Duodenal mucosa (tissue), 2 donors: Measurements from ENCODE around the gene TRMT11.
"Not testable (repeated sequence)": the region's sequence is repeated elsewhere in the genome, so short reads cannot be mapped to it uniquely, and the experiment has no call there.

ENCODE experiments used
- H3K27ac ChIP-seq: one replicate; pipeline ENCODE4 v1.7.0; 2013; ENCODE audit warnings: low read depth, low read length
- H3K27me3 ChIP-seq, 2 donors: one replicate each; pipeline ENCODE4 v1.7.0; 2013; ENCODE audit warnings: low read length in 2 of 2, control low read depth in 1 of 2; ENCODE audit not compliant: insufficient read depth in 2 of 2, control insufficient read depth in 1 of 2
- H3K36me3 ChIP-seq, 2 donors: one replicate each; pipeline ENCODE4 v1.7.0; 2013; ENCODE audit warnings: low read length in 2 of 2, control low read depth in 1 of 2; ENCODE audit not compliant: insufficient read depth in 2 of 2, control insufficient read depth in 1 of 2
- H3K4me1 ChIP-seq, 2 donors: one replicate each; pipeline ENCODE4 v1.7.0; 2013; ENCODE audit warnings: low read length in 2 of 2, control low read depth in 1 of 2; ENCODE audit not compliant: insufficient read depth in 2 of 2, control insufficient read depth in 1 of 2
- H3K4me3 ChIP-seq, 2 donors: one replicate each; pipeline ENCODE4 v1.7.0; 2013; ENCODE audit warnings: low read length in 2 of 2, low read depth in 1 of 2
- H3K9ac ChIP-seq, 2 donors: one replicate each; pipeline ENCODE4 v1.7.0; 2013; ENCODE audit warnings: low read length in 2 of 2, low read depth in 1 of 2
- H3K9me3 ChIP-seq, 2 donors: one replicate each; pipeline ENCODE4 v1.7.0; 2013; ENCODE audit warnings: low read length in 2 of 2, control low read depth in 1 of 2; ENCODE audit not compliant: control insufficient read depth in 1 of 2

TRMT11 gene

DNA sequence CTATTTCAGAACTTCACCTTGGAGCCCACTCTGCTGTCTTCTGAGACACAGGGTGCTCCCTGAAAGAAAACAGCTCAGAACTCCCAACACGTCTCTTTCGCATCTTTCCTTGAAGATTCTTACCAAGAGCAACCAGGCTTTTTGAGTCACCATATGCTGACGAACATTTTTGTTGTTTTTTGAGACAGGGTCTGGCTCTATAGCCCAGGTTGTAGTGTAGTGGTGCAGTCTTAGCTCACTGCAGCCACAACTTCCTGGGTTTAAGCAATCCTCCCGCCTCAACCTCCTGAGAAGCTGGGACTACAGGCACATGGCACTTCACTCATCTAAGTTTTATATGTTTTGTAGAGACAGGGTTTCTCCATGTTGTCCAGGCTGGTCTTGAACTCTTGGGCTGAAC, 68.5 kb downstream of the TRMT11 start:
- no peak overlapping the region for H3K9ac ChIP-seq
- H3K27ac ChIP-seq, result no peak overlapping the region
- no peaks in the 10 kb centered on the region for H3K4me1 ChIP-seq

DNA sequence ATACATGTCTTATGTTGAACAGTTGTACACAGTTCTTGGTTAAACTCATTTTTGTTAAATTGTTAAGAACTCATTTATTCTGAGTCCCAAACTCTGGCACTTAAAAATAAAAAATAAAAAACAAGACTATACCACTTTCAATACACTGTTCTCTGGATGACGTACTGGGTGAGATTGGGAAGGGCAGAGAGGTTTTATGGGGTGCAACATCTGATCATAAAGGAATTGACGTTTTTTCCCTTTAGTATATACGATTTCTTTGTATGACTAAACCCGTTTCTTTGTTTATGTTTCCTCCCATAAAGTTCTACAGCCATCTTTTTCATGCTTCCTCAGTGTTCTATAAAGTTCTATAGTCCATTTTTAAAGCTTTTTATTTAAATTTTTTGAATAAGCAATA, 69.1 kb downstream of the TRMT11 start:
- Histone ChIP-seq H3K36me3 (peaks cover 0 to 15% of the 10 kb centered on the region in 2 donors), H3K27me3 (no peaks in the 10 kb centered on the region), H3K4me1 (no peaks in the 10 kb centered on the region), H3K9ac (no peak overlapping the region), H3K4me3 (no peak overlapping the region), H3K9me3 (no peaks in the 10 kb centered on the region), H3K27ac (no peak overlapping the region)

More for the DNA sequence above, 68.5 kb downstream of the TRMT11 start:
- Histone ChIP-seq H3K27me3 (no peaks in the 10 kb centered on the region), H3K36me3 (peaks cover 0 to 13% of the 10 kb centered on the region in 2 donors), H3K4me3 (no peak overlapping the region), H3K9me3 (no peaks in the 10 kb centered on the region)

DNA sequence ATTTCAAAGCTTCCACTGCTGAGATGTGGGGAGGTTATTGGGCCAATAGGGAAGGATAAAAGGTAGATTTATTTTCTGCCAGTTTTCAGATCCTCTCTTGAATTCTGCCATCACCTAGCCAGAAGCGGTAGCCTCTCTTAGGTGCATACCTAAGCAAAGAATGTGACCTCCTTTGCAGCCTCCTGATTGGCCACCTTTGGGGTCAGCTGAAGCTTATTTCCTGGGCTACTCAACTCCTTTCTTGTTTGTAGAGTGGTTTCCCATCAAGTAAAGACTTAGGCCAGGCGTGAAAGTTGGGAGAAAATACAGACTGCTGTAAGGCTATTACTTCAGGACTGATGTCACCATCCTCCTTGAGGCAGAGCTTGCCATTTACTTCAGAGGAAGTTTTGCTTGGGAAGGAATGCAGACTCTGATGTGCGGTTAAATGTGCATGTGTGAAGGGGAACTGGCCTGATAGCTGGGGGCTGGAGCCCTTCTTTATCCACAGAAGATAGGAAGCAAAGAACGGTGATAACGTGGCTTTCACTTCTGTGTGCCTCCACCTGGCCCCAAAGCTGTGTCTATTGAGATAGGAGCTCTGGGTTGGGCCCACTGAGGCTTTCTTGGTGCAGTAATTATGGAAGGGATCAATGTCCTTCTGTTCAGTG, 70.1 kb downstream of the TRMT11 start:
- H3K9ac ChIP-seq, result no peak overlapping the region
- H3K27me3 ChIP-seq, result no peaks in the 10 kb centered on the region
- H3K36me3 ChIP-seq, result peaks cover 0 to 15% of the 10 kb centered on the region in 2 donors
- no peaks in the 10 kb centered on the region for H3K4me1 ChIP-seq
- no peak overlapping the region for H3K4me3 ChIP-seq
- H3K27ac ChIP-seq, result no peak overlapping the region
- no peaks in the 10 kb centered on the region for H3K9me3 ChIP-seq

DNA sequence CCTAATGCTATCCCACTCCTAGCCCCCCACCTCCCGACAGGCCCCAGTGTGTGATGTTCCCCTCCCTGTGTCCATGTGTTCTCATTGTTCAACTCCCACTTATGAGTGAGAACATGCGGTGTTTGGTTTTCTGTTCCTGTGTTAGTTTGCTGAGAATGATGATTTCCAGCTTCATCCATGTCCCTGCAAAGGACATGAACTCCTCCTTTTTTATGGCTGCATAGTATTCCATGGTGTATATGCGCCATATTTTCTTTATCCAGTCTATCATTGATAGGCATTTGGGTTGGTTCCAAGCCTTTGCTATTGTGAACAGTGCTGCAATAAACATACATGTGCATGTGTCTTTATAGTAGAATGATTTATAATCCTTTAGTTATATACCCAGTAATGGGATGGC, 71.7 kb downstream of the TRMT11 start:
- not testable (repeated sequence) for H3K4me1 ChIP-seq, H3K9me3 ChIP-seq, H3K4me3 ChIP-seq, H3K9ac ChIP-seq, H3K27ac ChIP-seq, H3K27me3 ChIP-seq
- H3K36me3 ChIP-seq, result peaks cover 0 to 10% of the 10 kb centered on the region in 2 donors

DNA sequence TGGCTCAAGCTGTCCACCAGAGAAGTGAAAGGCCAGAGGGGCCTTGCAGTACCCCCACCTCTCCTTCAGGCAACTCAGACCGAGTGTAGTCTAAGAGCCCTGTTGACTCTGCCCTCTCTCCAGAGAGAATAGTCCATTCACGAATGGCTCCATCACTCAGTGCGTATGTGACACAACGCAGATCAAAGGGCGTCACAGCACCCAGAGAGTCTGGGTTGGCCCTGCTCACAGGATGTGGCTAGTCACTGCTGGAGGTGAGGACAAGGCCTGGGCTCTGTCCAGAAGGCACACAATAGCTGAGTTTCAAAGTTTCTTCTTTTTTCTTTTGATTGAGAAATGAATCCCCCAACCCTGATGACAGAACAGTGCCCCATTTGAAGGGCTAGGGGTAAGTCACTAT, 74.1 kb downstream of the TRMT11 start:
- H3K4me1 ChIP-seq, result peaks cover 4 to 16% of the 10 kb centered on the region in 2 donors
- no peaks in the 10 kb centered on the region for H3K27me3 ChIP-seq
- H3K9me3 ChIP-seq, result no peaks in the 10 kb centered on the region
- H3K36me3 ChIP-seq, result peaks cover 0 to 5% of the 10 kb centered on the region in 2 donors
- H3K9ac ChIP-seq, result no peak overlapping the region
- no peak overlapping the region for H3K4me3 ChIP-seq
- no peak overlapping the region for H3K27ac ChIP-seq

DNA sequence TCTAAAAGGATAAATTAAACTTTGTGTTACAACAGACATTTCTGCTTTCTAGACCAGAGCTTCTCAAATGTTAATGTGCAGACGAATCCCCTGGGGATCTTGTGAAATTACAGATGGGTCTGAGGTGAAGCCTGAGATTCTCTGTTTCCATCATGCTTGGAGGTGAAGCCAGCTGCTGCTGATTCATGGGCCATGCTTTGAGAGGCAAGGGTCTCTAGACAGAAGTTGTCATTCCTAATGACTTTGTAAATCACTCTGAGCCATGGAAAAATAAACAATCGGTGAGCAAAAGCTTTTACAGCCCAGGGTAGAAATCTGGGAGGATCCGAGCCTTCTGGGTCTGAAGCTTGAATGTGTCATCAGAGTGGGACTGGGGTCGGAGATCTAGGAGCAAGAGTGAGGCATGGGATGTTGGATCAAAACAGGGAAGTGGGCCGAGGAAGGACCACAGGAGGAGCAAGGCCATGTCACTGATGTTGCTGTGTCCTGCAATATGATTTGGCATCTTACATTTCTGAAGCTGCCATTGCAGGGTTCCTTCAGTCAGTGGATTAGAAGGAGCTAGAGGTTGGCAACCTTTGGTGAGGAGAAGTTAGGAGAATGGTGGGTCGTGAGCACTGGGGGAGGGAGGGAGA, 77.3 kb downstream of the TRMT11 start:
- H3K4me3 ChIP-seq, result no peak overlapping the region
- H3K9ac ChIP-seq, result no peak overlapping the region
- H3K9me3 ChIP-seq, result no peaks in the 10 kb centered on the region
- peaks cover 0 to 5% of the 10 kb centered on the region in 2 donors for H3K36me3 ChIP-seq
- peaks cover 4 to 16% of the 10 kb centered on the region in 2 donors for H3K4me1 ChIP-seq
- no peaks in the 10 kb centered on the region for H3K27me3 ChIP-seq
- H3K27ac ChIP-seq, result no peak overlapping the region

DNA sequence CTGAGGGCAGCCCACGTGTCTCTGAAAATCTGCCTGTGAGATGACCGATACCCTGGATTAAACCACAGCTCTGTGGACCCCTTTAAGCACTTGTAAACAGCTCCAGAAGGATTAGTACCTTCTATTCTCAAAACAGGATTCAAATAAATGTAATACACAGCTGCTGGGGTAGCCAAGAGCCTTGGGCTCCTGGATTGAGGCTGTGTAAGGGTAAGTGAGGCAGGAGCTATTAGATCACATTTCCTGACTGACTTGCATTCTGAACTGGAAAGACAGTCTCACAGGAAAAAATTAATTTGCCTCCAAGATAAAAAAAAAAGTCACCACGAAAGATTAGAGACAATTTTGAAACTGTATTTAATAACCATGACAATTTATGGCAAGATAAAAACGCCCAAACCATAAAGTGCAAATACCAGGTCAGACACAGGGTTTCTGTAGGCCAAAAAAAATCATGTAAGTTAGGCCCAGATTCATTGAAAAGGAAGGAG, 78.0 kb downstream of the TRMT11 start:
- Histone ChIP-seq H3K9ac (no peak overlapping the region), H3K27me3 (no peaks in the 10 kb centered on the region), H3K4me3 (no peak overlapping the region), H3K4me1 (peaks cover 4 to 16% of the 10 kb centered on the region in 2 donors), H3K27ac (no peak overlapping the region), H3K36me3 (peaks cover 0 to 5% of the 10 kb centered on the region in 2 donors), H3K9me3 (no peaks in the 10 kb centered on the region)

DNA sequence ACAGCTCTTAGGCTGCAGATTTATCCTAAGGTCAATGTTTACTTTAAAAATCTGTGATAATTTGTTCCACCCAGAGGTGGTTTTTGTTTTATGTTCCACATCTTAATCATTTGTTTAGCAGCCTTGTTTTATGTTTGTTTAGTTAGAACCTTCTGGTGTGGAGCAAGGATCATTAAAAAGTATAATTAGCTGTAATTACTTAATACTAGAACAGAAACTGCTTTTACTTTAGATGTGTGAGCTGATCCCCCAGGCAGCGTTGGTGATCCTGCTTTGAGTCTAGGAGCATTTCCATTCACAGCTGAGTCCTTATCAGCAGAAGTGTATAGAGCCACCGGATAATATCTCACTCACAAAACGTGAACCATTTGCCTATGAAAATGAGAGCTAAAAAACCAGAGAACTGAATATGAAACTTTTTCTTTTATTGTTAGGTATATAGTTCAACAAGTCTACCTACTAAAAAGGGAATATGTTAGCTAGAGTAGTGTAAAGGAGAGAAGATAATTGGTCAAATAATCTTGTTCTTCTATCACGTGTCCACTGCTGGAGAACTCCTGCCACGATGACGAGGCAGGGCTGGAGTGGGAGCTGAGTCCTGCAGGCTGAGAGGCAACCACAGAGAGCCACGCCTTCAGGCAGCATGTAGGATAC, 78.5 kb downstream of the TRMT11 start:
- H3K36me3 ChIP-seq, result peaks cover 0 to 1% of the 10 kb centered on the region in 2 donors
- no peak overlapping the region for H3K27ac ChIP-seq

DNA sequence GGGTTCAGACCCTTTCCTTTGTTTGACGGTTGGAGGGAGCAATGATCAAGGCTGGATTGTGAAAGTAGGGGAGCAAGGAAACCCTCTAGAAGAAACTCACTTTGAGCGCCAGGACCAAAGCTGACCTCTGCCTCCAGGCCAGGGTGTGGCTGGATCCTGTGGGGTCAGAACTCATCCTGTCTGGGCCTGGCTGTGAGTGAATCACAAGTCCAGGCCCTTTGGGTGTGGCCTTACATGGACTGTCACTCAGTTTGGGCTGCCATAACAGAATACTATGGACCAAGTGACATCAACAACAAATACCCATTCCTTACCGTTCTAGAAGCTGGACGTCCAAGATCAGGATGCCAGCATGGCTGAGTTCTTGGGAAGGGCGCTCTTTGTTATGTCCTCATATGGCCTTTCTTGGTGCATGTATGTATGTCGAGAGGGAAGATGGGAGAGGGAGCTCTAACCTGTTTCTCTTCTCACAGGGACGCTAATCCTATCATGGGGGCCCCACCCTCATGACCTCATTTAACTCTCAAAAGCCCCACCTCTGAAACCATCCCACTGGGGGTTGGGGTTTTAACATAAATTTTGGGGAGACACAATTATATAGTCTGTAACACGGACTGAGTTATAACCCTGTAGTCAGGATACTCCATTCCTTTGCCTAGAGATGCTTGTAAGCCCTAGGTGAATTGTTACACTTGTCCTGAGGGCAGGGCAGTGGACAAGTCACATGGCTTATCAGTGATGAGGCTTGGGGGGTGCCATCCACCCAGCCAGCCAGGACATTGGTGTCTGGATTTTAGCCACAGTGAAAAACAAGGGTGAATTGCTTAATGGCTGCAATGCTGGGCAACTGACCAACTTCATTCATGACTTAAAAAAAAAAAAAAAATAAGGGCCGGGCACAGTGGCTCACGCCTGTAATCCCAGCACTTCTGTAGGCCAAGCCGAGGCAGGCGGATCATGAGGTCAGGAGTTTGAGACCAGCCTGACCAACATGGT, 80.0 kb downstream of the TRMT11 start:
- no peak overlapping the region for H3K9ac ChIP-seq
- H3K9me3 ChIP-seq, result no peaks in the 10 kb centered on the region
- H3K36me3 ChIP-seq, result no peaks in the 10 kb centered on the region
- peaks cover 4 to 16% of the 10 kb centered on the region in 2 donors for H3K4me1 ChIP-seq
- H3K27ac ChIP-seq, result no peak overlapping the region
- no peaks in the 10 kb centered on the region for H3K27me3 ChIP-seq
- H3K4me3 ChIP-seq, result no peak overlapping the region

More for the DNA sequence above, 78.5 kb downstream of the TRMT11 start:
- Histone ChIP-seq H3K9ac (no peak overlapping the region), H3K27me3 (no peaks in the 10 kb centered on the region), H3K9me3 (no peaks in the 10 kb centered on the region), H3K4me1 (peaks cover 4 to 16% of the 10 kb centered on the region in 2 donors), H3K4me3 (no peak overlapping the region)
